RWPE2 (cell line): Measurements from ENCODE around the gene FYB1.
A peak's percentile ranks its signal among the peaks of the same experiment; 100 is the strongest.

ENCODE experiments used
- ATAC-seq: fragments of 200-7000 bp; cut with Tn5 transposase; 3 replicates; pipeline ENCODE4 v1.9.1; 2021; ENCODE audit warnings: low read depth
- DNase-seq: peaks from one replicate; pipeline ENCODE4 v3.0.0-alpha.2; 2020; ENCODE audit warnings: low spot score
- H3K27ac ChIP-seq: fragments of 450-650 bp; 2 replicates; pipeline ENCODE4 v1.5.1; 2017; ENCODE audit warnings: mild to moderate bottlenecking; ENCODE audit not compliant: poor library complexity, severe bottlenecking
- H3K27me3 ChIP-seq: fragments of 250-450 bp; sonication (Bioruptor Pico); 2 replicates; pipeline ENCODE4 v1.5.1; 2021; ENCODE audit warnings: mild to moderate bottlenecking, moderate library complexity; ENCODE audit not compliant: insufficient read depth, poor library complexity, severe bottlenecking
- H3K36me3 ChIP-seq: fragments of 250-450 bp; sonication (Bioruptor Pico); 2 replicates; pipeline ENCODE4 v1.5.1; 2020; ENCODE audit warnings: low read depth, mild to moderate bottlenecking, moderate library complexity
- H3K4me1 ChIP-seq: fragments of 250-450 bp; sonication (Bioruptor Pico); 2 replicates; pipeline ENCODE4 v1.5.1; 2021; ENCODE audit warnings: mild to moderate bottlenecking, moderate library complexity; ENCODE audit not compliant: insufficient read depth, poor library complexity, severe bottlenecking
- H3K4me3 ChIP-seq: fragments of 250-450 bp; sonication (Bioruptor Pico); 2 replicates; pipeline ENCODE4 v1.5.1; 2021; ENCODE audit warnings: mild to moderate bottlenecking, moderate library complexity; ENCODE audit not compliant: severe bottlenecking
- H3K9me3 ChIP-seq: fragments of 250-450 bp; sonication (Bioruptor Pico); 2 replicates; pipeline ENCODE4 v1.5.1; 2021; ENCODE audit warnings: mild to moderate bottlenecking, moderate library complexity; ENCODE audit not compliant: severe bottlenecking
- CTCF ChIP-seq: fragments of 450-650 bp; IDR thresholded peaks from one replicate; pipeline ENCODE4 v1.5.1; 2017; ENCODE audit warnings: mild to moderate bottlenecking, moderate library complexity; ENCODE audit not compliant: poor library complexity, severe bottlenecking

FYB1 gene

DNA sequence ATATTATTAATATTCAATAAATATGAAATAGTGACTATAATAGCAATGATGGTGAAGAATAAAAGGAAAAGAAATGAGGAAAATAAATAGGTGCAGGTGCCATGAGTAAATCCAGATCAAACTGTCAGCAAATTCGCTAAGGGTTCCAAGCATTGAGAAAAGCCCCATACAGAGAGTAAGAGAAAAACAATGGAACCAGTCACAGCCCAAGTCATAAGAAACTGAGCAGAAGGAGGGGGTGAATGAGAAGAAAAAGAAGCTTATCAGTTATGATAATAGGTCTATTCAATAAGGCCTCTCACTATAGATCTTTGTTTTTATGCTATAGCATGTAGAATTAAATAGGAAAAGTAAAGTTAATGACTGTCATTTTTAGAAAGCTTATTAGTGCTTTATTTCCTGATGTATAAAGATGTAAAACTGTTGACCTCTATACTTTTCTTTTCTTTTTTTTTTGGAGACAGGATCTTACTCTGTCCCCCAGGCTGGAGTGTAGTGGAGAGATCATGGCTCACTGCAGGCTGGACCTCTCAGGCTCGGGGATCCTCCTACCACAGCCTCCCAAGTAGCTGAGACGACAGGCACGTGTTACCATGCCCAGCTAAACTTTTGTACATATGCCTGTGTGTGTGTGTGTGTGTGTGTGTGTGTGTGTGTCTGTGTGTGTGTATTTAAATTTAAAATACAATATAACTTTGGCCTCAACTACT, 72.4 kb downstream of the FYB1 start:
- no peak for ATAC-seq
- no peaks in the 10 kb centered on the region for H3K36me3 ChIP-seq
- no peak for TF ChIP-seq CTCF
- no peak for DNase-seq
- H3K4me3 ChIP-seq: no peak overlapping the region
- H3K4me1 ChIP-seq: peaks cover 6% of the 10 kb centered on the region
- no peak overlapping the region for H3K27ac ChIP-seq
- no peaks in the 10 kb centered on the region for H3K27me3 ChIP-seq
- no peaks in the 10 kb centered on the region for H3K9me3 ChIP-seq

GRCh38 chr5:39143151-39143860, 76.1 kb downstream of the FYB1 start:
- DNase-seq: no peak

GRCh38 chr5:39140558-39141168, 78.7 kb downstream of the FYB1 start:
- peak; percentile 45 for ATAC-seq
- DNase-seq: no peak
- no peak for TF ChIP-seq CTCF
- Histone ChIP-seq H3K4me3 (no peak overlapping the region), H3K27ac (peak overlapping the region; percentile 86), H3K36me3 (no peaks in the 10 kb centered on the region), H3K9me3 (no peaks in the 10 kb centered on the region), H3K27me3 (no peaks in the 10 kb centered on the region), H3K4me1 (peaks cover 32% of the 10 kb centered on the region)

More at GRCh38 chr5:39143151-39143860, 76.1 kb downstream of the FYB1 start:
- no peak for TF ChIP-seq CTCF
- Histone ChIP-seq H3K27me3 (no peaks in the 10 kb centered on the region), H3K4me1 (peaks cover 24% of the 10 kb centered on the region), H3K27ac (no peak overlapping the region), H3K4me3 (no peak overlapping the region), H3K9me3 (no peaks in the 10 kb centered on the region), H3K36me3 (no peaks in the 10 kb centered on the region)
- no peak for ATAC-seq

- Histone ChIP-seq H3K36me3 (no peaks in the 10 kb centered on the region), H3K27ac (peak overlapping the region; percentile 86), H3K4me1 (peaks cover 32% of the 10 kb centered on the region), H3K4me3 (no peak overlapping the region), H3K27me3 (no peaks in the 10 kb centered on the region), H3K9me3 (no peaks in the 10 kb centered on the region)
- DNase-seq: no peak
- ATAC-seq: peak; percentile 97
- no peak for TF ChIP-seq CTCF
These were observed 80.5 kb downstream of the FYB1 start for GRCh38 chr5:39138892-39139291.
